NCI-H2196 treated with DMSO at 0.1 percent for 48 hours (cell line): ENCODE measurements around the gene SMPX.

Source experiments
- DNase-seq: peaks from one replicate; lab custom pipeline; 2025; ENCODE audit not compliant: unreplicated experiment; lab: John Stamatoyannopoulos, UW

Gene SMPX

GRCh38 chrX:21715337-21715736 is 42.6 kb downstream of the SMPX start:
- no peak for DNase-seq

- DNase-seq = no peak
Observed at GRCh38 chrX:21711848-21712197, 46.1 kb downstream of the SMPX start.

- DNase-seq = no peak
Observed at GRCh38 chrX:21711129-21711847, 46.6 kb downstream of the SMPX start.

GRCh38 chrX:21708116-21708515 is 49.8 kb downstream of the SMPX start:
- DNase-seq = no peak

GRCh38 chrX:21705225-21705624 is 52.7 kb downstream of the SMPX start:
- no peak for DNase-seq

GRCh38 chrX:21702725-21703124 is 55.2 kb downstream of the SMPX start:
- no peak for DNase-seq

GRCh38 chrX:21700967-21701366 is 56.9 kb downstream of the SMPX start:
- DNase-seq = no peak

GRCh38 chrX:21700275-21700674 is 57.6 kb downstream of the SMPX start:
- no peak for DNase-seq

- no peak for DNase-seq
Observed at GRCh38 chrX:21699136-21699535, 58.8 kb downstream of the SMPX start.

- no peak for DNase-seq
Observed at GRCh38 chrX:21698272-21698671, 59.6 kb downstream of the SMPX start.

- no peak for DNase-seq
Observed at GRCh38 chrX:21691512-21692018, 66.4 kb downstream of the SMPX start.

GRCh38 chrX:21683941-21684340 is 74.0 kb downstream of the SMPX start:
- no peak for DNase-seq

- no peak for DNase-seq
Observed at GRCh38 chrX:21678048-21678612, 79.8 kb downstream of the SMPX start.

GRCh38 chrX:21675931-21676330 is 82.0 kb downstream of the SMPX start:
- DNase-seq = no peak

GRCh38 chrX:21674430-21675186 is 83.3 kb downstream of the SMPX start:
- no peak for DNase-seq

- DNase-seq = no peak
Observed at GRCh38 chrX:21666679-21667078, 91.2 kb downstream of the SMPX start.

- no peak for DNase-seq
Observed at GRCh38 chrX:21666252-21666651, 91.7 kb downstream of the SMPX start.

- no peak for DNase-seq
Observed at GRCh38 chrX:21662761-21663160, 95.2 kb downstream of the SMPX start.

- DNase-seq = no peak
Observed at GRCh38 chrX:21661316-21661715, 96.6 kb downstream of the SMPX start.

GRCh38 chrX:21660156-21660555 is 97.8 kb downstream of the SMPX start:
- no peak for DNase-seq

- DNase-seq = no peak
Observed at GRCh38 chrX:21659320-21659719, 98.6 kb downstream of the SMPX start.

- DNase-seq = no peak
Observed at GRCh38 chrX:21658746-21659145, 99.2 kb downstream of the SMPX start.
